Mucosa of descending colon (tissue), 3 donors: ENCODE data around the gene CLIP2. TPM values are rescaled to one million over a fixed set of nuclear protein-coding genes. Genes with fewer than 3 reads are reported as not detected.
A peak's percentile ranks its signal among the peaks of the same experiment; 100 is the strongest.
"Not testable (repeated sequence)": the region's sequence is repeated elsewhere in the genome, so short reads cannot be mapped to it uniquely, and the experiment has no call there.

Experiments used
- ATAC-seq: fragments of 200-7000 bp; cut with Tn5 transposase; one replicate; pipeline ENCODE4 v1.9.1; 2020; ENCODE audit warnings: mild to moderate bottlenecking, moderate library complexity
- DNase-seq, 3 donors: peaks; one replicate each; pipeline ENCODE4 v3.0.0-alpha.2; 2020
- H3K36me3 ChIP-seq: fragments of 200-600 bp; one replicate; pipeline ENCODE4 v1.8.0; 2021; ENCODE audit warnings: low read depth, mild to moderate bottlenecking
- H3K4me1 ChIP-seq: fragments of 200-600 bp; one replicate; pipeline ENCODE4 v1.8.0; 2021; ENCODE audit warnings: low read depth, mild to moderate bottlenecking
- H3K4me3 ChIP-seq: fragments of 200-600 bp; one replicate; pipeline ENCODE4 v1.8.0; 2021; ENCODE audit warnings: mild to moderate bottlenecking
- H3K9me3 ChIP-seq: fragments of 200-600 bp; one replicate; pipeline ENCODE4 v1.8.0; 2021; ENCODE audit warnings: mild to moderate bottlenecking
- intact Hi-C, 2 donors: fragments of 100-400 bp; cut with DNase I in 1 of 2; cut with micrococcal nuclease in 1 of 2; formaldehyde crosslinking; loops; one replicate each; pipeline versions ENCODE4 v1.11.0 to v1.11.1; 2022; cut with DNase I, micrococcal nuclease
- total RNA-seq, 3 donors: library from RNA; stranded (reverse); fragmentation: NEBNext Ultra II Directional in 2 of 3; extraction: Animal tissue kit (Norgen Biotek cat#: 25700) in 2 of 3; gene quantifications; one replicate each; pipeline versions ENCODE4 v1.2.1 to v1.2.4, GENCODE V29; 2021 to 2023
- TF ChIP-seq, protein P1 (sequence below): fragments of 200-600 bp; IDR thresholded peaks from one replicate; pipeline ENCODE4 v1.8.0; 2022; ENCODE audit warnings: antibody characterized with exemption, mild to moderate bottlenecking
- donor health status: DM: no; HTN: no; CAD: no; lungs with moderate emphysema.
- donor health status: DM: no; HTN: no; CAD: no.
- donor health status: DM: no; HTN: yes; CAD: no.

CLIP2 gene
- total RNA-seq, 3 donors from 2014 or later, result 57.6 to 77.7 (median 67.1) TPM

GRCh38 chr7:74312418-74313028 is 23.3 kb downstream of the CLIP2 start:
- intact Hi-C loops, result no loop called here
- no peak for ATAC-seq
- TF ChIP-seq, protein P1, sequence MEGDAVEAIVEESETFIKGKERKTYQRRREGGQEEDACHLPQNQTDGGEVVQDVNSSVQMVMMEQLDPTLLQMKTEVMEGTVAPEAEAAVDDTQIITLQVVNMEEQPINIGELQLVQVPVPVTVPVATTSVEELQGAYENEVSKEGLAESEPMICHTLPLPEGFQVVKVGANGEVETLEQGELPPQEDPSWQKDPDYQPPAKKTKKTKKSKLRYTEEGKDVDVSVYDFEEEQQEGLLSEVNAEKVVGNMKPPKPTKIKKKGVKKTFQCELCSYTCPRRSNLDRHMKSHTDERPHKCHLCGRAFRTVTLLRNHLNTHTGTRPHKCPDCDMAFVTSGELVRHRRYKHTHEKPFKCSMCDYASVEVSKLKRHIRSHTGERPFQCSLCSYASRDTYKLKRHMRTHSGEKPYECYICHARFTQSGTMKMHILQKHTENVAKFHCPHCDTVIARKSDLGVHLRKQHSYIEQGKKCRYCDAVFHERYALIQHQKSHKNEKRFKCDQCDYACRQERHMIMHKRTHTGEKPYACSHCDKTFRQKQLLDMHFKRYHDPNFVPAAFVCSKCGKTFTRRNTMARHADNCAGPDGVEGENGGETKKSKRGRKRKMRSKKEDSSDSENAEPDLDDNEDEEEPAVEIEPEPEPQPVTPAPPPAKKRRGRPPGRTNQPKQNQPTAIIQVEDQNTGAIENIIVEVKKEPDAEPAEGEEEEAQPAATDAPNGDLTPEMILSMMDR, result no peak
- no peak for DNase-seq
- peaks cover 8% of the 10 kb centered on the region for H3K4me1 ChIP-seq
- H3K36me3 ChIP-seq, result no peaks in the 10 kb centered on the region
- no peaks in the 10 kb centered on the region for H3K9me3 ChIP-seq
- no peak overlapping the region for H3K4me3 ChIP-seq

DNA sequence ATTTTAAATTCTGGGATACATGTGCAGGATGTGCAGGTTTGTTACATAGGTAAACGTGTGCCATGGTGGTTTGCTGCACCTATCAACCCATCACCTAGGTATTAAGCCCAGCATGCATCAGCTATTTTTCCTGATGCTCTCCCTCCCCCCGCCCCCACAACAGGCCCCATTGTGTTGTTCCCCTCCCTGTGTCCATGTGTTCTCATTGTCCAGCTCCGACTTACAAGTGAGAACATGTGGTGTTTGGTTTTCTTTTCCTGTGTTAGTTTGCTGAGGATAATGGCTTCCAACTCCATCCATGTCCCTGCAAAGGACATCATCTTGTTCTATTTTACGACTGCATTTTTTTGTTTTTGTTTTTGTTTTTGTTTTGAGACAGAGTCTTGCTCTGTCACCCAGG is 26.7 kb downstream of the CLIP2 start:
- H3K4me3 ChIP-seq, H3K9me3 ChIP-seq, DNase-seq, H3K36me3 ChIP-seq, intact Hi-C loops, ATAC-seq: not testable (repeated sequence)
- peaks cover 10% of the 10 kb centered on the region for H3K4me1 ChIP-seq

GRCh38 chr7:74317146-74317782 is 28.1 kb downstream of the CLIP2 start:
- intact Hi-C loops, result no loop called here
- Histone ChIP-seq H3K36me3 (no peaks in the 10 kb centered on the region), H3K9me3 (no peaks in the 10 kb centered on the region), H3K4me3 (no peak overlapping the region), H3K4me1 (peaks cover 7% of the 10 kb centered on the region)
- DNase-seq (no peak), ATAC-seq (no peak)
- TF ChIP-seq, protein P1, result no peak

DNA sequence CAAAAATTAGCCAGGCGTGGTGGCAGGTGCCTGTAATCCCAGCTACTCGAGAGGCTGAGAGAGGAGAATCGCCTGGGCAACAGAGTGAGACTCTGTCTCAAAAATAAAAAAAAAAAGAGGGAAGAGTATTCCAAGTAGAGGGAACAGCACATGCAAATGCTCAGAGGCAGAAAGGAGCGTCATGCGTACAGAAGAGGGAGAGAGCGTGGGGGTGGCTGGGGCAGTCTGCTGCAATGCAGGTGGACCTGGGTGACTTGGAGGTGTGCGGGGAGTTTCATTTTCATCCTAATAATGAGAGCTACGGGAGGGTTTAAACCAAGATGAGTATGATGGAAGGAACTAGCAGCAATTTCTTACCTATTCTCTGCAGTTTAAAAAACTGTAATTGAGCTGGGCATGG is 28.8 kb downstream of the CLIP2 start:
- TF ChIP-seq, protein P1, result no peak
- Histone ChIP-seq H3K36me3 (no peaks in the 10 kb centered on the region), H3K4me1 (peaks cover 5% of the 10 kb centered on the region), H3K4me3 (no peak overlapping the region), H3K9me3 (no peaks in the 10 kb centered on the region)
- no peak for DNase-seq
- intact Hi-C loops, result no loop called here
- ATAC-seq, result no peak

DNA sequence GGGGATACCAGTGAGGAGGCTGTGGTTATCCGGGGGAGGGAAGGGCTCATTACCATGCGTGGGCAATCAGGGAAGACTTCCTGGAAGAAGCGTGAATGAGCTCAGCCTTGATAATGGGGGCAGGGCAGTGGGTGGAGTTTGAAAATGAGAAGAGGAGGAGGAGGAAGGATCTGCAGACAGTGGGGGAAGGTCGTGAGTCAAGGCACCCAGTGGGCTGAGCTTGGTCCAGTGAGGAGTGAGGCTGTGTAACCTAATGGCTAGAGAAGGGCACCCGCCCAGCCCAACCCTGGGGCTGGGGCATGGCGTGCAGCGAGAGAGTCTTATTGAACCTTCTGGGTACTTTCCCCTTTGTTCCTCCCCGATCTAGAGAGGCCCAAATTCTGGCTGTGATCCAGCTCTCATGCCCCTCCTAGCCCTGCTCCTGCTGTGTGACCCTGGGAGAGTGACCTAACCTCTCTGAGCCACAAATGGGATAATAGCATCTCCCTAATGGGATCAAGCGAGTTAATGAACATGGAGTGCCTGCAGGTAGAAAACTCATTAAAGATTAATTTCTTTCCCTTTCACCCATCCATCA is 31.5 kb downstream of the CLIP2 start:
- DNase-seq (peak in 2 of 3 donors; percentile 43 to 51), ATAC-seq (peak; percentile 68)
- Histone ChIP-seq H3K4me3 (no peak overlapping the region), H3K4me1 (peaks cover 16% of the 10 kb centered on the region), H3K9me3 (no peaks in the 10 kb centered on the region), H3K36me3 (no peaks in the 10 kb centered on the region)
- TF ChIP-seq, protein P1, result no peak
- intact Hi-C loops, result no loop called here

GRCh38 chr7:74322892-74323291 is 33.7 kb downstream of the CLIP2 start:
- H3K4me1 ChIP-seq, result peaks cover 16% of the 10 kb centered on the region
- H3K4me3 ChIP-seq, DNase-seq, intact Hi-C loops, H3K9me3 ChIP-seq, H3K36me3 ChIP-seq, ATAC-seq: not testable (repeated sequence)
